Measurements from ENCODE around the gene EBF4.

EBF4 gene

DNA sequence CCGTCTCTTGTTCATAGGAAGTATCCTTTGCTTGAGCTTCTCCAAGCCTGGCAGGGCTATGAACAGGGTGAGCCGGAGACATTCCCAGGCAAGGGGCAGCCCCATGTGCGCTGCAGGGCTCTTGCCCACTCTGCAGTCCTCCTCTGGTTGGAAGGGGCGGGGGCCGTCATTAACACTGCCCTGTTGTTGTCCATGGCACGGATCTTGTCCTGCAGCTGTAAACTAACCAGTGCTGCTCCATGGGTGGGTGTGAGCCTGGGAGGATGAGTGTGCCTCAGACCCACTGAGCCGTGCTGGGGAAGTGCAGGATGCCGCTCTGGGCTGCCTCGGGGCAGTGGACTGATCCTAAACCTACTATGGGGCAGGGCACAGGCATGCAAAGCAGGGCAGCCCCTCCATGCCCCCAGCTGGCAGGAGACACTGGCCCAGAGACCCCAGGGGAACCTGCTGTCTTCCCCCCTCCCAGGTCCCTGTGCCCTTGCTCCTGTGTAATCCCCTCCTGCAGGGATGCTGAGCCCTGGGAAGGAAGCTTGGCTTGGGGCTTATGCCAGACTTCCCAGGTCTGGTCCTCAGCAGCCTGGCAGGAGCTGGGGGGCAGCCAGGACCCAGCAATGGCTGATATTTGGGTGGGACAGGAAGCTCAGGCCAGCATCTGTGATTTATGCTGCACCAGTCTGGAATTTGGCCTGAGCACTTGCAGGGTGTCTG lies 8.5 kb downstream of the EBF4 start:
- no peak for DNase-seq

DNA sequence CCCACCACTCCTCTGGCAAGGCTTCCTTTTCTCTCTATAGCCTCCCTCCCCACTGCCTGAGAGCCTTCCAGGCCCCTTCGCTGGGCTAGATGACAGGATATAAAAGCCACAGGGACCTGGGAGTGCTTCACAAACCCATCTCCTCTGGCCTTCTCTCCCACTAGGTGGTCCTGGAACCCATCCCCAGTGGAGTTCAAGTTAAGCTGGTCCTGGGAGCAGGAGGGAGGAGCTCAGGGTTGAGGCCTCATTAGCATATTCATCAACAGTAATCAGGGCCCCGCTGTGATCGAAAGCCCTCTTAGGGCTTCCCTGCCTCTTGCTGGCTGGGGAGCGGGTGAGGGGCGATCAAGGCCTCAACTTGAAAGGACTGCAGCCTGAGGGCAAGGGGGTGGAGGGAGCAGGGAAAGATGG lies 9.1 kb downstream of the EBF4 start:
- no peak for DNase-seq

DNA sequence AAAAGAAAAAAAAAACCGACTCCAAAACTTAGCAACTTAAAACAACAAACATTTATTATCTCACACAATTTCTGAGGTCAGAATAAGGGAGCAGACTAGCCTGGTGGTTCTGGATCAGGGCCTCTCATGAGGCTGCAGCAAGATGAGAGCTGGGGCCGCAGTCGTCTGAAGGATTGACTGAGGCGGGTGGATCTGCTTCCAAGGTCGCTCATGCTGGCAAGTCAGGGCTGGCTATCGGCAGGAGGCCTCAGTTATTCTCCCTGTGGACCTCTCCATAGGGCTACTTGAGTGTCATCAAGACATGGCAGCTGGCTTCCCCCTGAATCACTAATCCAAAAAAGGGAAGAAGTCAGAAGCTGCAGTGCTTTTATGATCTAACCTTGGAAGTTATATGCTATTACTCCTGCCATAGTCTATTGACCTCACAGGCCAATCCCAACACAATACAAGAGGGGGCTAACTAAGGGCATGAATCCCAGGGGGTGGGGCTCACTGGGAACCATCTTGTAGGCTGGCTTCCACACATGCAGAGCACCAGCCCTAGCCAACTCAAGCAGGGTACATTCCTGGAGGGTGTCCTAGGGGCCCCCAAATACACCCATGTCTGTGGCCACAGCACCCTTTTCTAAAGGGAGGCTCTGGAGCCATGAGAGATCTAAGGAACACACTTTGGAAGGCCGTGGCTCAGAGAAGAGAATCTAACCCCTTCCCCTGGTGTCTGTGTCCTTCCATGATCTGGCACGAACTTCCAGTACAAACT lies 11.3 kb downstream of the EBF4 start:
- no peak for DNase-seq

DNA sequence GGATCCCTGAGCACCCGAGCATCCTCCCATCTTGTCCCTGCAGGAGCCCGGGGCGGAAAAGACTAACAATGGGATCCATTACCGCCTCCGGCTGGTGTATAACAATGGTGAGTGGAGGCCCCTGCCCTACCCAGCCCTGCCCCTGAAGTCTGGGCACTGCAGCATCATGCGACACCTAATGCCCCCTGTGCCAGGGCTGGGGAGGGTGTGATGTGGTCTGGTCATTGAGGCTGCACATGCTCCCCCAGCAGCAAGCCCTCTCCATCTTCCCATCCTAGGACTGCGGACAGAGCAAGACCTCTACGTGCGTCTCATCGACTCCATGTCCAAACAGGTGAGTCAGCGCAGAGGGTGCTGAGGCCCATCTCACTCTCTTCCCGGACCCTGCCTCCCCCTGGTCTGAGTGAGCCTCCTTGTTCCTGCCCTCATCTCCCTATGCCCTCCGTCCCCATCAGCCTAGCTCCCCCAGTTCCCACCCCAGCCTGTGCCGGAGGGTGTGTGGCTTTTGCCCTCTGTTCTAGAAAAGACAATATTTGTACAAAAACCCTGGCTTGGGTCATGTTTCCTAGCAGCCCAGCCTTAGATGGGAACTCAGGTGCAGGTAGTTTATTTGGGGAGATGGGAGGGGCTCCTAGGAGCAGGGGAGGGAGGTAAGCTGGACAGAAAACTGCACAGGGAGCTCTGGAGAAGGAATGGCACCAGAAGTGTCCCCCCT lies 13.5 kb downstream of the EBF4 start:
- DNase-seq = no peak

DNA sequence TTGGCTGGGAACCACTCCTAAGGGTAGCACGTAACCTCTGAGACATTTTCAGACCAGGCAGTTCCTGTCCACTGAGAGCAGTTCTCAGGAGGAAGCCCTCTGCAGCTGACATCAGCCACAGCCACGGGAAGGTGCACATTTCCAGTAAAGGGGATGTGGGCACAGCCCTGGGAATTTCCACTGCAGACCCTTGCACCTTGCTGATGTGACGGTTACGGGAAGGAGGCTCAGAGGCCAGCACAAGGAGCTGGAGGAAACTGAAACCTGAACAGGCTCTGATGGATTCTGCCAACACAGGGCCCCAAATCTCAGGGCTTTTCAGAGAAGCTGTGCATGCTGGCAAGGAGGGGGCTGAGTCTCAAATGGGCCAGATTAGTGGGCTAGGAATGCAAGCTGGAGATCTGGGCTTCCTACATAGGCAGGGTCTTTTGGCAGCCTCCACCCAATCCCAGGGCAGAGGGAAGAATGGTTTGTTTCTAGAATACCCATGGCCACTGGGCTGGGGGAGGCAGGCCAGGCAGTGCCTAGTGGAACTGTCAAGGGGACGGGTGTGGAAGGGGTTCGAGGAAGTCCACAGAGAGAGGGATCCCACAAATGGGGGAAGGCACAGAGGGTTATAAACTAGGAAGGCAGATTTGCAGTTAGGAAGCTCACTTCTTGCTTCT lies 14.2 kb downstream of the EBF4 start:
- no peak for DNase-seq

DNA sequence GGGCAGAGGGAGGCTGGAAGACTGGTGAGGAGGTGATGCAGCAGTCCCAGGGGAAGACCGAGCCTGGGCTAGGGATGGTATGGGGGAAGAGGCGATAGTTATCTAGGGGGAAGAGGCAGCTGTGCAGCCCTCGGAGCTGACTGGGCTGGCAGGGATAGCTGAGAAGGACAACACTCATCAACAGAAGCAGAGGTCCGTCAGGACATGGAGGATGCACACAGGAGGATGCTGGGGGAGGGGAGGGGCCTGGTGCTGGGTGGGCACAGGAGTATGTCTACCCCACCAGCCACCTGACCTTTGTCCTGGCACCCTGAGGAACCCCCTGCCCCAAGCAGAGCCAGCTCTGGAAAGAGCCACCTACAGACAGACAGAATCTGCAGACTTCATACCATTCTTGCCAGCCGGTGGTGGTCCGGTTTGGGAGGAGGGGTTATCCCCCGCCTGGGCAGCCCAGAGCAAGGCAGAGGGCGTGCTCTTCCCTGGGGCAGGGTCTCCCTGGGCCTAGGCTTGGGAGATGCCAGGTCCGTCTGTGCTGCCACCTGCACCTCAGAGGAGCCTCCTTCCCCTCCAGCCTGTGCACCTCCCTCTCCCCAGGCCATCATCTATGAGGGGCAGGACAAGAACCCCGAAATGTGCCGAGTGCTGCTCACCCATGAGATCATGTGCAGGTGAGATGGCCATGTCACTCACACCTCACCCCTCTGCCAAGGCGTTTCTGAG lies 14.9 kb downstream of the EBF4 start:
- no peak for DNase-seq

DNA sequence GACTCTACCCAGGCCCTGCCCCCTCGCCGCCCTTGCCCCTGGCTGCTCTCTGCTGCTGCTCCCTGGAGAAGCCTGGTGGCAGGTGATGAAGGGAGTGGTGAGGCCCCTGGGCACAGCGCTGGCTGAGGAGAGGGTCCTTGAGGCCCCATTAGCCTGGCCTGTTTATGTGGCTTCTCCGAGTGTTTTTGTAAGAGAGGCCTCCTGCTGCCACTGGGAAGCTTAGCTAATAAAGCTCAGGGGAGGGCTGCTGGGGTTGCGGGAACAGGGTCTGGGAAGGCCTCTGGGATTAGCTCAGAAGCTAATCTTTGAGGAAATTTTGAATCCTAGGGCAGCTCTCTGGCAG lies 15.5 kb downstream of the EBF4 start:
- peak; percentile 70 for DNase-seq

DNA sequence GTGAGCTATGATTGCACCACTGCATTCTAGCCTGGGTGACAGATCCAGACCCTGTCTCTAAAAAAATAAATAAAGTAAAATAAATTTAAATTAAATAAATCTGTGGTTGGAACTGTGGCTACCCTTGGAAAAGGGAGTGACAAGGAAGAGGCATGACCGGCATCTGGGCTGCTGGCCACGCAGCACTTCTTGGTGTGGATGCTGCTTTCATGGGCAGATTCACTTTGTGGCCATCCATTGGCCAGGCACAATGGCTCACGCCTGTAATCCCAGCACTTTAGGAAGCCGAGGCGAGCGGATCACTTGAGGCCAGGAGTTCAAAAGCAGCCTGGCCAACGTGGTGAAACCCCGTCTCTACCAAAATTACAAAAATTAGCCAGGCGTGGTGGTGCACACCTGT lies 16.1 kb downstream of the EBF4 start:
- DNase-seq = no peak

DNA sequence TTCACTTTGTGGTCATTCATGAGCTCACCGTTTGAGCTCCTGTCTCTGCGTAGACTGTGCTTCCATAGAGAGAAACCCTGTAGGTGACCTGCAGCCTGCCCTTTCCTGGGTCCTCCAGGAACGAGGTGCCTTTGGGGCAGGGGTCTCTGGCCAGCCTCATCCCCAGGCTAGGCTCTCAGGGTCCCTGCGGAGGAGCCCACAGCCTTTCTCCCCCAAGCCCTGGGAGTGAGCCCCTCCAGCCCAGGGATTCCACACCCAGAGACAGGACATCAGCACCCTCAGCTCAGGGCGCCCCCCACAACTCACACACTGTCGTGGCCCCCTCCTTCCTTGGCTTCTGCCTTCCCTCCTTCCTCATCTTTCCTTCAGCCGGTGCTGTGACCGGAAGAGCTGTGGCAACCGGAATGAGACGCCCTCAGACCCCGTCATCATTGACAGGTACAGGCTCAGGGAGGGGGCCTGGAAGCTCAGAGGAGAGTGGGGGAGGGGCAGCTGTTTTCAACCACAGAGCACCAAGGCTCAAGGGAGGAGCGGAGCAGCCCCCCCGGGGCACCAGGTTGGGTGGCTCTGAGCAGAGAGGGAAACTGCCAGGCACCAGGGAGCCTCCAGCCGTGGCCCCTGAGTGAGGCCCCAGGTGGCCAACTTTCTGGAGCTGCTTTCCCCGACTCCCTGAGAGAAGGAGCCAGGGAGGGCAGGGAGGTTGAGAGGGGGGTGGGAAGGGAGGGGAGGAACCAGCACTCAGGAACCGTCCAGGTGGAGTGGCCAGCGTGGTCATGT lies 16.8 kb downstream of the EBF4 start:
- DNase-seq = no peak

DNA sequence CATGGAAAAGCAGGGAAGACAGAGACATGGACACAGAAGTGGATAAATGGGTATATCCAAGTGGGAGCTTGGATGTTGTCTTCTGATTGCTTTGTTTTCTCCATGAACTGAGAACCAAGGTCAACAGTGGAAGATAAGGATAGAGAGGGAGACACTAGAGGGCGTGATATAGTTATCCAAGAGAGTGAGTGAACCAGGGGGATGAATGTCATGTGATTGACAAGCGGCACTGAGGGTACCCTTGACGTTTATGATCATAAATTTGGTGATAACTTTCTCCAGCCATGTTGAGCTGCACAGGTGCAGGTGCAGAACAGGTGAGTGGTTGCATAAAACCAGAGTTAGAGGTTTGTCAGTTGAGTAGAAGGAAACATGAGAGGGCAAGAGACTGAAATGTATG lies 20.7 kb downstream of the EBF4 start:
- no peak for DNase-seq

DNA sequence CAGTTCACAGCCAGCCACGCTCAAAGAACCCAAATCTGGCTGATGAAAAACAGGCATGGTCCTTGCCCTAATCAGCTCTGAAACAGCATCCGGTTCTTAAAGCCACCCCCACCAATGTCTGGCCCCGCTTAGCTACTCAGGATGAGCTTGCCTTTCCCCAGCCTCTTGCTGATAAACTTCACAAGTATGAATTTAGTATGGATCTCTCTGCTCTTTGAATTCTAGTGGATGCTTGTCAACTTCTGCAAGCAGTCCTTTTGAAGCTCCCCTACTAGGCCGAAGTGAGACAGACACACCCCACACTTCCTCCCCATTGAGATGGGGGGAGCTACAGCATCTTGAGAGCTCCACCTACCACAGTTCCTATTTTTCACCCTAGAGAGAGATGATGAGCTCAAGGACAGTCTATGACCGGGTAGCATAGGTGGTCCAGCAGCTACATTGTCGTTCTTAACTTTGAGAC lies 36.7 kb downstream of the EBF4 start:
- DNase-seq = no peak

DNA sequence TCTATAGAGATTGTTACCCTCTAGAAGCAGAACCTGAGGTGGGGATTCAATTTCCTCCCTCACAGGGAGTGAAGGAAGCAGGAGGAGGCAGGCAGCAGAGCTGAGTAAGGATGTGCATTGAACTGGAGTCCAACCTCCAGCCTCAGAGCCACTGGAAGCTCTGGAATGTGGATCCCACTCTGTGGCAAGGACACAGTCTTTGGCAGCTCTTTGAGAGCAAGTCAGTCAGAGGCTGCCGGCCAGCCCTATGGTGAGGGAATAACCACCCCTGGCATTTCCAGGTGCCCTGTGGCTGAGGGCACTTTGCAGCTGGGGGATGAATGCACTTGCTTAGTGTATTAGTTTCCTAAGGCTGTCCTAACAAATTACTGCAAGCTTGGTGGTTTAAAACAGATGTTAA lies 37.2 kb downstream of the EBF4 start:
- no peak for DNase-seq

DNA sequence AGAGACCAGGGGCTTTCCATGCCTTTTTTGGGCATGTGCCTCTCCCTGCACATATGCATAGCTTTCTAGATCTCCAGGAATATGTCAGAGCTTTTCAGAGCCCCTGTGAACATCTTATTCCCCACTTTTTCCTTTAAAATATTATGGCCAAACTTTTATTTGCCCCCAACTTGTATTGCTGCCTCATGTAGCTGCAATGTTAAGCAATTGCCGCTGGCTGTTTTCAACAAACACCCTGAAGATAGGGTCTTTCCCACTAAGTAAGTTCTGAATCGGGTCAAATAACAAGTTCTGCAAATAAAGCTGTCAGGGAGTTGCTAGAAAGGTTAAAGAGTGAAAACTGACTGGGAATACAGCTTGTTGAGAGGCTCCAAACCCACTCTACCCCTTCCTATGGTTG lies 42.3 kb downstream of the EBF4 start:
- DNase-seq = no peak

DNA sequence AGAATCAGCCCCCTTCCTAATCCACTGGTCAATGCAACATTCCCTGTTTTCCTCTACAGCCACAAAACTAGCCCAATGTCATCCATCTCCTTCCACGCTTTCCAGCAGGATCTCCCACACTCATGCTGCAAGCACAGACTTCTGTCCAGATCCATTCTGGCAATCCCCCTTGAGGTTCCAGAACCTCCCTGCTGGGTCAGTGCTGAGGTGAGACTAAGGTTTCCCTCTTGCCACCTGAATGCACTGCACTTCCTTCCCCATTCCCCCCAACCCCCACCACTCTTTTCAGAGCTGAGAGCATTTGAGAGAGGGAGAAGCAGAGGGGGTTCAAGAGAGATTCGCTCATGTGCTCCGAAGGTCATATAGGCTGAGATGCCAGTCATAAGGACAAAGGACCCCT lies 43.9 kb downstream of the EBF4 start:
- DNase-seq = no peak

DNA sequence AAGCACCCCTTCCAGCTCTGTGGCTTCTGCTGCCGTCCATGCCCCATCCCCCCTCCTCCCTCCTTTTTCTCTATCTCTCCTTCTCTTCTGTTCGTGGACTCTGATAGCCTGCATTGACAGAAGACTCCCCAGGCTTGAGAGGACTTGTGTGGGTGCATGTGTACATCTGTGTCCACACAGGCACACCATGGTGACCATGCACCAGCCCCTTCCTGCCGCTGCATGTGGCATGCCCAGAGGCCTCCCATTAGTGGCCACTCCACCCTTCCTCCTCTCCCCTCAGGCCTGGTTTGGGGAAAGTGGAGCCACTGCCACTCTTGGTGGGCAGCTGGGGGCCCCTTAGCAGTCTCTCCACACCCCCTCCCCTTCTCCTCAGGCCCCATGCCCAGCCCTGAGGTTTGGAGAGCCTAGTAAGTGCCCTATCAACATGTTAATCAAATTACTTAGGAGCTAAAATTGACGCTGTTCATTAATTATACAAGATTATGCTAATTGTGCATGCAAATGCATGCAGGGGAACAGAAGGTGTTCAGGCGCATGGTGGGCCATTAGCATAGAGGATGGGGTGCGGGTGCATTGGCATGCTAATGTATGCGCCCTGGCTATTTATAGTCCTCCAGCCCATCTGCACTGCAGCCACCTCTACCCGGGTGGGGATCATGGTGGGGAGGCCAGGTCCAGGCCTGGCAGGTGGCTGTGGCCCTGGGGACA lies 45.9 kb downstream of the EBF4 start:
- DNase-seq = no peak

DNA sequence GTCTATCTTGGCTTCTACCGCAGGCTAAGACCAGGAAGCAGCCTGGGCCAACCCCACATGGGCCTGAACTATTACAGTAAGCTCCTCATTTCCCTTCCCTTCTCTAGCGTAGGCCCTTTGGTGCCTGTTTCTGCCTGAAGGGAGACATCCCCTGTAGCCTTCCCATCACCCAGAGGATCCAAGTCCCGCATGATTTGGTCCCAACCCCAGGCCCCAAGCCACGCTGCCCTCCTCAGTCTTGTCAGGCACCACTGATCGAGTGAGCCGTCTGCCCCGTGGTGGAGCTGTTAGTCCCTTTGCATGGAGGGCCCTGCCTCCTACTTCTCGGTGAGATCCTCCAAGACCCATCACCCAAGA lies 46.4 kb downstream of the EBF4 start:
- no peak for DNase-seq

DNA sequence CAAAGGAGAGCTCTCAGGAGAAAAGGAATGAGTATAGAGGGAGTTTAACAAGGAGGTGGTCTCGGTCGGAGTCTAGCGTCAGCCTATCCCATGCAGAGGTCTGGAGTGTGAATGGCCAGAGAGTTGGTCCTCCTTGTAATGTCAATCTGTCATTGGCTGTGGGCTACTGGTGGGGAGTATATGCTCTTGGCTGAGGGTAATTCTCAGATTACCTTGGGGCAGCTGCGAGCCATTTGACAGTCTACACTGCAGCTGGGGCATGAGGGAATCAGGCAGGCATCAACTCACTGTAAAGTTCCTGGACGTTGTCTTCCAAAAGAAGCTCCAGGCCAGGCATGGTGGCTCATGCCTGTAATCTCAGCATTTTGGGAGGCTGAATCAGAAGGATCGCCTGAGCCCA lies 48.1 kb downstream of the EBF4 start:
- no peak for DNase-seq

DNA sequence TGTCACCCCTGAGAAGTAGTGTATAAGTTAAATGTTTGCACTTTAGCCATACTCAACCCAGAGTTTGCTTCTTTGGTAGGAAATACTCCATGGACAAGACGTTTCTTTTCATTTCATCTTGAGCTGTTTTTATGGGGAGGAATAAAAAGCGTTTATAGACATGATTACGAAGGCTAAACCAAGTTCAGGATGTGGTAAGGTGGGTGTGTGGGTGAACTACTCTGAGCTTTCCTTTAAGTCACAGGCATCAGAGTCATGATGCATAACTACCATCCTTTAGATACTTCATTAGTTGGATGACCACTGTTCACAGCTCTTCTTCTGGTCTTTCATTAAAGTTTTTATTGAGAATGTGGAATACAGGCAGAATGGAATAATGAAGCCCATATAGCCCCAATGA lies 48.9 kb downstream of the EBF4 start:
- no peak for DNase-seq

DNA sequence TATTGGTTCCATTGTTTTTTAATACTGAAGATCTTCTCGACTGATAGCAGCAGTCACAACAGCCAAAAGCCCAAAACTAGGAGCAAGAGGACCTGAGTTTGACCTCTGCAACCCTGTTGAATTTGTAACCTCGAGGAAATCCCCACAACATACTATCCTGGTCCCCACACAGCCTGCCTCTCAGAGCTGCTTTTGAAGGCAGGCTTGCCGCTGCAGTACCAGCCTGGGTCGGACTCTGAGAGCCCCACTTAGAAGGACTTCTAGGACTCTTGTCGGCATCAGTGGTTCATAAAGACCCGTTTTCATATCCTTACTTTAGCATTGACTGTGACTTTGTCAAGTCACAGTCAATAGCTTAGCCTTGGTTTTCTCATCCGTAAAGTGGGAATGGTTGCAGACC lies 49.3 kb downstream of the EBF4 start:
- DNase-seq = no peak

DNA sequence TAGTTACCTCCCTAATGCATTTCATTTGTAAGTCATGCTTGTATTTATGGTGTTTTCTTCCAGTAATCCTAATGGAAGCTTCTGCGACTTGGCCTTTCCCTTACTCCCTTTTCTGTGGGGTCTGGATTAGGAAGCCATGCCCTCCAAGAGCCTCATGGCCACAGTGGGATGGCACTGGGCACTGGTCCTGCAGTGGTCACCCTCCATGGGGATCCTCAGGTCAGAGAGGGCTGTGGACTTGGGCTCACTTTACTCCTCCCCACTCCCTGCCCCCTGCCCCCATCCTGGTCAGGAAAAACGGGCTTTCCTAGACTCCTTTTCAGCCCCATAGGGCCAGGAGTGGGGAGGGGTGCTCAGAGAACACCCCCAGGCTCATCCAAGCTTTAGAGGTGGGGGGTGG lies 49.9 kb downstream of the EBF4 start:
- no peak for DNase-seq

DNA sequence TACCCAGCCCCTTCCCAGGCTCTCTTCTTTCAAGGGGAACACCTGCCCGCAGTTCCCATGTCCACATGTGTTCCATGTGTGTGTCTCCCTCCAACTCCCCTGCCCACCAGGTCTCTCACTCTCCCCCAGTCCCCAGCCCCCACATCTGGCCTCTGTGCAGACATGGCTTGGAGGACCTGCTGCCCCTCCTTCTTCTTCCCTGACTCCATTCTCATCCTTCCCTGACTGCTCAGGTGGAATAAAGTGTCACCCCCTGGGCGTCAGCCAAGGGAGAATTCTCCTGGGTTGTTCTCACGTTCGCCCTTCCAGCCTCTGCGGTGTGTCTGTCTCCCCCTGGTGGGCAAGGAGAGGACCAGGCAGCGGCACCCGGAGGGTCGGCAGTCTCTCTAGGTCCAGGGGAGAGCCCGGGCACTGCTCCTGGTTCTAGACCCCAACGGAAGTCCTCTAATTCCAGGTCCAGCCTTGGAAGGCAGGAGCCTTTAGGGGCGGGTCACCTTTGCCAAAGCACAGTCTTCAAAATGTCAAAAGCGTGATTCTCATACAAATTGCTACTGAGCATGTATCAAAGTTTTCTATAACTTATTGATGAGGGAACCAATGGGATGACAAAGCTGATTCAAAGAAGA lies 50.5 kb downstream of the EBF4 start:
- DNase-seq = peak; percentile 88

Data from NCI-H1436 (cell line).